ENCODE data around the gene DPP4.

DNA sequence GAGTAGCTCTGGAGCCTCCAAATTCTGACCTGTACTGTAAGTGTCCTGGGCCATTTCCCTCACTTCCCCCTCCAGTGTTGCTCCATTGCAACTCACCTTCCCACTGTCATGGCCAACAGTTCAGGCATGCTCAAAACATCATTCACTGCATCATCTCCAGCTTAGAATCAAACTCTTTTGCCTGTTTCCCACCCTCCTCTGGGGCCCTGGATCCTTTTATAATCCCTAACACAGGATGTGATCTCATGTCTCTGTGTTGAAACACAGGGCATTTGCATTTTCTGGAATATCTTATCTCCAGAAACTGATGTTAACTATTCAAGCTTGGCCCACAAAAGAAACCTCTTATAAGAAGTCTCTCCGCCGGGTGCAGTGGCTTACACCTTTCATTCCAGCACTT, 3.0 kb downstream of the DPP4 start:
- TF ChIP-seq, protein P1, sequence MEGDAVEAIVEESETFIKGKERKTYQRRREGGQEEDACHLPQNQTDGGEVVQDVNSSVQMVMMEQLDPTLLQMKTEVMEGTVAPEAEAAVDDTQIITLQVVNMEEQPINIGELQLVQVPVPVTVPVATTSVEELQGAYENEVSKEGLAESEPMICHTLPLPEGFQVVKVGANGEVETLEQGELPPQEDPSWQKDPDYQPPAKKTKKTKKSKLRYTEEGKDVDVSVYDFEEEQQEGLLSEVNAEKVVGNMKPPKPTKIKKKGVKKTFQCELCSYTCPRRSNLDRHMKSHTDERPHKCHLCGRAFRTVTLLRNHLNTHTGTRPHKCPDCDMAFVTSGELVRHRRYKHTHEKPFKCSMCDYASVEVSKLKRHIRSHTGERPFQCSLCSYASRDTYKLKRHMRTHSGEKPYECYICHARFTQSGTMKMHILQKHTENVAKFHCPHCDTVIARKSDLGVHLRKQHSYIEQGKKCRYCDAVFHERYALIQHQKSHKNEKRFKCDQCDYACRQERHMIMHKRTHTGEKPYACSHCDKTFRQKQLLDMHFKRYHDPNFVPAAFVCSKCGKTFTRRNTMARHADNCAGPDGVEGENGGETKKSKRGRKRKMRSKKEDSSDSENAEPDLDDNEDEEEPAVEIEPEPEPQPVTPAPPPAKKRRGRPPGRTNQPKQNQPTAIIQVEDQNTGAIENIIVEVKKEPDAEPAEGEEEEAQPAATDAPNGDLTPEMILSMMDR (IDR thresholded peaks at IDR 0.05) = no peak
- no peak for TF ChIP-seq EZH2phosphoT487 (IDR thresholded peaks at IDR 0.05)
- TF ChIP-seq EZH2 (IDR thresholded peaks at IDR 0.05) = no peak

Data from neural progenitor cell (in vitro differentiated cells).